Heart right ventricle (tissue), 16 donors: ENCODE results near the gene RND2. TPM values are rescaled to one million over a fixed set of nuclear protein-coding genes. Genes with fewer than 3 reads are reported as not detected.
"Not testable (repeated sequence)": the region's sequence is repeated elsewhere in the genome, so short reads cannot be mapped to it uniquely, and the experiment has no call there.

Experiments
- ATAC-seq, 8 donors: fragments of 200-7000 bp; cut with Tn5 transposase; one replicate each; pipeline ENCODE4 v1.9.1; 2020; ENCODE audit warnings: mild to moderate bottlenecking in 8 of 8, moderate library complexity in 8 of 8, moderate number of reproducible peaks in 1 of 8
- DNase-seq, 2 donors: peaks; one replicate each; pipeline ENCODE4 v3.0.0-alpha.2; 2020
- H3K27ac ChIP-seq, 10 donors: fragments of 200-600 bp; sonication (generic) in 2 of 10; one replicate each; pipeline versions ENCODE4 v1.5.0 to v1.8.0; 2020 to 2022; ENCODE audit warnings: mild to moderate bottlenecking in 3 of 10
- H3K27me3 ChIP-seq, 7 donors: fragments of 200-600 bp; one replicate each; pipeline ENCODE4 v1.8.0; 2021 to 2022; ENCODE audit warnings: mild to moderate bottlenecking in 2 of 7
- H3K36me3 ChIP-seq, 9 donors: fragments of 200-600 bp; sonication (generic) in 1 of 9; one replicate each; pipeline versions ENCODE4 v1.5.0 to v1.8.0; 2020 to 2022; ENCODE audit warnings: mild to moderate bottlenecking in 2 of 9
- H3K4me1 ChIP-seq, 9 donors: fragments of 200-600 bp; sonication (generic) in 1 of 9; one replicate each; pipeline versions ENCODE4 v1.5.0 to v1.8.0; 2020 to 2022; ENCODE audit warnings: mild to moderate bottlenecking in 4 of 9
- H3K4me3 ChIP-seq, 10 donors: fragments of 200-600 bp; sonication (generic) in 2 of 10; one replicate each; pipeline versions ENCODE4 v1.5.0 to v1.8.0; 2020 to 2022; ENCODE audit warnings: mild to moderate bottlenecking in 7 of 10, moderate library complexity in 2 of 10
- H3K9me3 ChIP-seq, 11 donors: fragments of 200-600 bp in 10 of 11; sonication (generic) in 2 of 11; one replicate each; pipeline versions ENCODE4 v1.5.0 to v1.8.0; 2013 to 2022; ENCODE audit warnings: mild to moderate bottlenecking in 2 of 11, control low read depth in 1 of 11, moderate library complexity in 1 of 11
- WGBS, 2 donors: extraction: QIAGEN DNeasy Blood & Tissue Kit; methylation state at CpG; one replicate each; pipeline ENCODE4 v1.1.7; 2013; ENCODE audit warnings: inconsistent platforms in 1 of 2; 5-methylcytosine and 5-hydroxymethylcytosine counted together
- intact Hi-C, 10 donors: fragments of 100-400 bp; cut with DNase I; formaldehyde crosslinking; loops; one replicate each; pipeline versions ENCODE4 v1.11.1 to v1.14.2; 2022
- polyA plus RNA-seq, 2 donors: library from polyadenylated mRNA; stranded (reverse); fragments of 200-250 nt; gene quantifications; one replicate each; pipeline ENCODE4 v1.2.3, GENCODE V29; 2013
- total RNA-seq, 10 donors: library from RNA; stranded (reverse); fragmentation: NEBNext Ultra II Directional in 3 of 10; extraction: Animal tissue kit (Norgen Biotek cat#: 25700) in 3 of 10; gene quantifications; one replicate each; pipeline versions ENCODE4 v1.2.1 to v1.2.4, GENCODE V29; 2021 to 2023
- TF ChIP-seq, protein P1 (sequence below), 9 donors: fragments of 200-600 bp; sonication (generic) in 2 of 9; IDR thresholded peaks; one replicate each; pipeline versions ENCODE4 v1.5.0 to v1.8.0; 2021 to 2022; ENCODE audit warnings: antibody characterized with exemption in 9 of 9, mild to moderate bottlenecking in 5 of 9, moderate library complexity in 1 of 9
- donor health status: Arrhythmogenic right ventricular cardiomyopathy.
- donor health status: ischemic (EF 13 %, LVEDD 7.1; RV severe dilation, severe dysfunction).
- donor health status: healthy with polysubstance abuse.
- donor health status: DM: no; HTN: yes; CAD: no.
- donor health status: DM: no; HTN: no; CAD: no.
- donor health status: ischemic (EF 25% LVEDD 6.9; RV normal size, moderate dysfunction).
- donor health status: ischemic (EF 25% LVEDD 5.7; RV mildly dilated, moderate dysfunction).
- donor health status: healthy.
- donor health status: DM: yes; HTN: yes; CAD: no.
- donor health status: Ischemic cardiomyopathy.
- donor health status: ischemic (EF 35%, LVEDD 5.7; RV mildly dilated, moderate dysfunction).
- donor health status: nonischemic (EF 11% LVEDD 7.7; RV severe dilation, severe dysfunction).
- donor health status: DM: yes; HTN: yes; CAD: no.
- donor health status: PGD.
- donor health status: ischemic (EF 29% LVEDD 5.4; RV normal size, mild dysfunction).
- donor health status: nonischemic (EF 23%, LVEDD 6.1; RV moderate dilation, normal function).

Gene RND2
- total and polyA plus RNA-seq, 12 donors: 0.14 to 2.3 (median 0.51) TPM

DNA sequence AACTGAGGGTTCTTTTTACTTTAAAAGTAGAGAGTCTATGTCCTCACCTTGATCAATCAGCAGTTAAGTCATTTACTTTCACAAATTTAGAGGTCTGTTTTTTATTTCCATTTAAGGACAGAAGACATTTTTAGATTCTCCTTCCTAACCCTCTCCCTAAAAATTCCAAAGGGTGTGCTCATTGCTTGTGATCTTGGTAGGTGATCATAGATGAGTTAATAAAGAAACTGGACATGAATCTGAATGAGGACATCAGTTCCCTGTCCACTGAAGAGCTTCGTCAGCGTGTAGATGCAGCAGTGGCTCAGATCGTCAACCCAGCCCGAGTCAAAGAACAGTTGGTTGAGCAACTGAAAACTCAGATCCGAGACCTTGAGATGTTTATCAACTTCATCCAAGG, 35.9 kb upstream of the RND2 start:
- H3K27me3 ChIP-seq: no peaks in the 10 kb centered on the region
- peaks cover 0 to 99% (median 40%) of the 10 kb centered on the region in 9 donors for H3K36me3 ChIP-seq
- no peaks in the 10 kb centered on the region for H3K9me3 ChIP-seq
- WGBS, 2 donors: 95 to 96% methylated on average over 5 of the region's 5 CpGs
- H3K4me3 ChIP-seq: no peak overlapping the region
- peaks cover 0 to 27% (median 0%) of the 10 kb centered on the region in 9 donors for H3K4me1 ChIP-seq
- DNase-seq: no peak
- no peak for ATAC-seq
- no peak overlapping the region for H3K27ac ChIP-seq
- TF ChIP-seq, protein P1, sequence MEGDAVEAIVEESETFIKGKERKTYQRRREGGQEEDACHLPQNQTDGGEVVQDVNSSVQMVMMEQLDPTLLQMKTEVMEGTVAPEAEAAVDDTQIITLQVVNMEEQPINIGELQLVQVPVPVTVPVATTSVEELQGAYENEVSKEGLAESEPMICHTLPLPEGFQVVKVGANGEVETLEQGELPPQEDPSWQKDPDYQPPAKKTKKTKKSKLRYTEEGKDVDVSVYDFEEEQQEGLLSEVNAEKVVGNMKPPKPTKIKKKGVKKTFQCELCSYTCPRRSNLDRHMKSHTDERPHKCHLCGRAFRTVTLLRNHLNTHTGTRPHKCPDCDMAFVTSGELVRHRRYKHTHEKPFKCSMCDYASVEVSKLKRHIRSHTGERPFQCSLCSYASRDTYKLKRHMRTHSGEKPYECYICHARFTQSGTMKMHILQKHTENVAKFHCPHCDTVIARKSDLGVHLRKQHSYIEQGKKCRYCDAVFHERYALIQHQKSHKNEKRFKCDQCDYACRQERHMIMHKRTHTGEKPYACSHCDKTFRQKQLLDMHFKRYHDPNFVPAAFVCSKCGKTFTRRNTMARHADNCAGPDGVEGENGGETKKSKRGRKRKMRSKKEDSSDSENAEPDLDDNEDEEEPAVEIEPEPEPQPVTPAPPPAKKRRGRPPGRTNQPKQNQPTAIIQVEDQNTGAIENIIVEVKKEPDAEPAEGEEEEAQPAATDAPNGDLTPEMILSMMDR (IDR thresholded peaks at IDR 0.05): no peak
- intact Hi-C loops: no loop called here

DNA sequence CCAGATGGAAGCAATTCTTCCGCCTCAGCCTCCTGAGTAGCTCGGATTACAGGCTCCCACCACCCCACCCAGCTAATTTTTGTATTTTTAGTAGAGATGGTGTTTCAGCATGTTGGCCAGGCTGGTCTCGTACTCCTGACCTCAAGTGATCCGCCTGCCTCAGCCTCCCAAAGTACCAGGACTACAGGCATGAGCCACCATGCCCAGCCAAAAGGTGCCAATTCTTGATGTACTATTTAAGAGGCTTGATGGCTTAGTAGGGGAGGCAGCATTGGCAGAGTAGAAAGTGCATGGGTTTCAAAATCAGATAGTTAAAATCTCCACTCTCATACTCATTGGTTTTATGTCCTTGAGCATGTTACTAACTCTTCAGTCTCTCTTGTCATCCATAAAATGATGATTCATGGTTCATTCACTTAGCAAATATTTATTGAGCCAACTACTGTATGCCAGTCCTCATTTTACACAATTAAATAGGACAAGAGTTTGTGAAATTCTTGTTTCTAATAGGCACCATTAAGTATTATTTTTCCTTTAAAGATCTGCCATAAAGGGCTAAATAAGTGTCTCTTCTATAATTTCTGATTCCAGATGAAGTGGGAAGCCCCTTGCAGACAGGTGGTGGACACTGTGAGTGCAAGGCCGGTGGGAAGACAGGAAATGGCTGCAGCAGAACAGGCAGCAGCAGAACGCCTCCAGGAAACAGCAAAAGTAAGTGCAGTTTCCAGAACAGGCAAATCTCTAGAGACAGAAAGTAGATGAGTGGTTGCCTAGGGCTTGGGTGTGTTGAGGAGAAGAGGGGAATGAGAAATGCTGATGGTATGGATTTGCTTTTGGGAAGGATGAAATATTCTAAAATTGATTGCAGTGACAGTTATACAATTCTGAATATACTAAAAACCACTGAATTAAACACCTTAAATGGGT, 35.0 kb upstream of the RND2 start:
- TF ChIP-seq, protein P1 (IDR thresholded peaks at IDR 0.05): no peak
- 82 to 88% methylated on average over 6 of the region's 6 CpGs for WGBS, 2 donors
- Histone ChIP-seq H3K27ac (no peak overlapping the region), H3K9me3 (no peaks in the 10 kb centered on the region), H3K4me3 (no peak overlapping the region), H3K27me3 (no peaks in the 10 kb centered on the region), H3K36me3 (peaks cover 0 to 100% (median 40%) of the 10 kb centered on the region in 9 donors), H3K4me1 (peaks cover 0 to 18% (median 0%) of the 10 kb centered on the region in 9 donors)
- DNase-seq: no peak
- intact Hi-C loops: no loop called here
- ATAC-seq: no peak

DNA sequence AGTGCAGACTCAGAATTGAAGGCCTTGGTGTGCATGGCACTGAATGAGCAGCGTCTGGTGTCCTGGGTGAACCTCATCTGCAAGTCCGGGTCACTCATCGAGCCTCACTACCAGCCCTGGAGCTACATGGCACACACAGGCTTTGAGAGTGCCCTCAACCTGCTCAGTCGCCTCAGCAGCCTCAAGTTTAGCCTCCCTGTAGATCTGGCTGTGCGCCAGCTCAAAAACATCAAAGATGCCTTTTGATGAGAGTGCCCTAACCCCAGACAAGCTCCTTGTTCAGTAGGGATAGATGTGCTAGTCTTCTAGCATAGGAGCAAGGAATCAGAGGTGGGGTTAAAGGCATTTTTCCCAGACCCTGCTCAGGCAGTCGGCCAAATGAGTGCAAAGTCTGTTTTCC, 33.6 kb upstream of the RND2 start:
- H3K4me1 ChIP-seq: peaks cover 0 to 6% (median 0%) of the 10 kb centered on the region in 9 donors
- 94 to 96% methylated on average over 6 of the region's 6 CpGs for WGBS, 2 donors
- TF ChIP-seq, protein P1 (IDR thresholded peaks at IDR 0.05): no peak
- peaks cover 0 to 86% (median 40%) of the 10 kb centered on the region in 9 donors for H3K36me3 ChIP-seq
- intact Hi-C loops: no loop called here
- DNase-seq: no peak
- no peaks in the 10 kb centered on the region for H3K9me3 ChIP-seq
- no peak overlapping the region for H3K27ac ChIP-seq
- H3K4me3 ChIP-seq: no peak overlapping the region
- peak in 1 of 8 donors; percentile 11 for ATAC-seq
- H3K27me3 ChIP-seq: no peaks in the 10 kb centered on the region

DNA sequence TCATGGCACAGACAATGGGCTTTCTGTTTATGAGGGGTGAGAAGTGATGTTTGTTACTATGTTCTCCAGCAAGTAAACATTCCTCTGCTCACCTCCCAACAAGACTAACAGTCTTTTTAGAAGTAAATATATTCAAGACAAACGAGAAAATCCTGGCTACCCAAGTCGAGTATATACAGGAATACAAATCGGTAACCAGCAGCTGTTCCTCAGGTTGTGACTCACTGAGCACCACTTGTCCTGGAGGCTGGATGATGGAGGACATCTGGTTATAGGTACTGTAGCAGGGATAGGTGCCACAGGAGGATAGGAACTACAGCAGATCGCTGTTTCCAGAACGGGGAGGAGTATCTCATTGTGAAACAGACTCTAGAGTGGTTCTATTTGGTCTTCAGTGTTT, 32.2 kb upstream of the RND2 start:
- H3K36me3 ChIP-seq: peaks cover 0 to 72% (median 31%) of the 10 kb centered on the region in 9 donors
- TF ChIP-seq, protein P1 (IDR thresholded peaks at IDR 0.05): no peak
- H3K27ac ChIP-seq: no peak overlapping the region
- no peaks in the 10 kb centered on the region for H3K9me3 ChIP-seq
- H3K4me1 ChIP-seq: peaks cover 0 to 9% (median 7%) of the 10 kb centered on the region in 9 donors
- ATAC-seq (no peak), DNase-seq (no peak)
- WGBS, 2 donors: 88 to 90% methylated on average over 5 of the region's 5 CpGs
- intact Hi-C loops: no loop called here
- no peaks in the 10 kb centered on the region for H3K27me3 ChIP-seq
- no peak overlapping the region for H3K4me3 ChIP-seq

DNA sequence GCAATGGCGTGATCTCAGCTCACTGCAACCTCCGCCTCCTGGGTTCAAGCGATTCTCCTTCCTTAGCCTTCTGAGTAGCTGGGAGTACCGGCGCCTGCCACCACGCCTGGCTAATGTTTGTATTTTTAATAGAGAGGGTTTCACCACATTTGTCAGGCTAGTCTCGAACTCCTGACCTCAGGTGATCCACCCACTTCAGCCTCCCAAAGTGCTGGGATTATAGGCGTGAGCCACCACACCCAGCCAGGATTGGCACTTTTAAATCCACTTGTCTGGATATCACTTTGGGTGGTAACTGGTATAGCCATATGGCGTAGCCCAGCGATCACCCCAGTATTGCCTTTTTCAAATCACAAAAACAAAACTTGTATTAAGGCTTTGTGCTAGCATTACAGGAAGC, 31.1 kb upstream of the RND2 start:
- peaks cover under 1 to 12% (median 9%) of the 10 kb centered on the region in 9 donors for H3K4me1 ChIP-seq
- H3K27ac ChIP-seq, H3K9me3 ChIP-seq, intact Hi-C loops, DNase-seq, H3K4me3 ChIP-seq, H3K27me3 ChIP-seq, ATAC-seq: not testable (repeated sequence)
- WGBS, 2 donors: 79 to 86% methylated on average over 10 of the region's 10 CpGs
- peaks cover 0 to 62% (median 28%) of the 10 kb centered on the region in 9 donors for H3K36me3 ChIP-seq
